ENCODE results near the gene PFN1.
A peak's percentile ranks its signal among the peaks of the same experiment; 100 is the strongest.

Gene PFN1

DNA sequence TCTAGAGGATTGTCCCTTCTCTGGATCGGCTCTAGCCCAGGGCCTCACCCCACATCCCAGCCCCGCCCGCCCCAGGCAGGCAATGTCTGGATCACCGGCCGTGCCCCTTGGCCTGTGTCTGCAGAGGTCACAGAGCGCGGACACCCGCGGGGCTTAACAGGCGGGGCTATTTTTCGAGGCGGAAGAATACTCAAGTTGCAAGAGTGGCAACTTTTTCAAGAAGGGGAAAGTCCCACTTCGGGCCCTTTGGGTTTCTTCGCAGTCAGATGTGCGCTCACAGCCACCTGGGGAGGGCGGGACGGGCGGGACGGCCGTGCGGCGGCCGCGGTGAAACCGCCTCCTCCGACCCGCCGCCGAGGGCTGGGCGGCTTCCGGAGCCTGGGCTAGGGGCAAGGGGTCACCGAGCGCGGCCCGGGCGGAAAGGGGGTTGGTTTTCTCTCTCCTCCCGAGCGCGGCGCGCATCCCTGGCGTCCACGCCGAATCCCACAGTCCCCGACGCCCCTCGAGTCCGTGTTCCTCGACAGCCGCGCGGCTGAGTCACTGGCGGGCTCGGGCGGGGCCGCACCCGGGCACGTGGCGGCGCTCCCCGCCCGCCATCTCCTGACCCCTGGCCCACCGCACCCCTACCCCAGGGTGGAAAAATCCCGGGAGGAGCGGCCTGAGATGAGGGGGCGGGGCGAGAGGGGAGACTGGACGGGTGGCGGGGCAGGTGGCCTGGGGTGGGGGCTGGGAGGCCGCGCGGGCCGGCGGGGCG lies 1.2 kb upstream of the PFN1 start:
- peak overlapping the region; percentile 99 for H3K4me3 ChIP-seq (ENCODE audit: low read length)
- no peaks in the 10 kb centered on the region for H3K27me3 ChIP-seq (replicated peaks; ENCODE audit: insufficient read depth, low read length)
- peak overlapping the region; percentile 80 for H2AFZ ChIP-seq (ENCODE audit: low read length)
- peak overlapping the region; percentile 94 for H3K4me2 ChIP-seq (ENCODE audit: low read depth, low read length)
- peaks cover 52% of the 10 kb centered on the region for H3F3A ChIP-seq (ENCODE audit: insufficient read depth, low read length)
- no peaks in the 10 kb centered on the region for H3K36me3 ChIP-seq (replicated peaks; ENCODE audit: insufficient read depth, low read length)
- H3K4me1 ChIP-seq (ENCODE audit: low read length) = peaks cover 34% of the 10 kb centered on the region
- H3K9ac ChIP-seq (ENCODE audit: low read length) = peak overlapping the region; percentile 99
- H3K9me3 ChIP-seq (replicated peaks; ENCODE audit: insufficient read depth, low read length) = no peaks in the 10 kb centered on the region
- DNase-seq = peak; percentile 97
- peak overlapping the region; percentile 100 for H3K27ac ChIP-seq (ENCODE audit: low read length)
- TF ChIP-seq, protein P1, sequence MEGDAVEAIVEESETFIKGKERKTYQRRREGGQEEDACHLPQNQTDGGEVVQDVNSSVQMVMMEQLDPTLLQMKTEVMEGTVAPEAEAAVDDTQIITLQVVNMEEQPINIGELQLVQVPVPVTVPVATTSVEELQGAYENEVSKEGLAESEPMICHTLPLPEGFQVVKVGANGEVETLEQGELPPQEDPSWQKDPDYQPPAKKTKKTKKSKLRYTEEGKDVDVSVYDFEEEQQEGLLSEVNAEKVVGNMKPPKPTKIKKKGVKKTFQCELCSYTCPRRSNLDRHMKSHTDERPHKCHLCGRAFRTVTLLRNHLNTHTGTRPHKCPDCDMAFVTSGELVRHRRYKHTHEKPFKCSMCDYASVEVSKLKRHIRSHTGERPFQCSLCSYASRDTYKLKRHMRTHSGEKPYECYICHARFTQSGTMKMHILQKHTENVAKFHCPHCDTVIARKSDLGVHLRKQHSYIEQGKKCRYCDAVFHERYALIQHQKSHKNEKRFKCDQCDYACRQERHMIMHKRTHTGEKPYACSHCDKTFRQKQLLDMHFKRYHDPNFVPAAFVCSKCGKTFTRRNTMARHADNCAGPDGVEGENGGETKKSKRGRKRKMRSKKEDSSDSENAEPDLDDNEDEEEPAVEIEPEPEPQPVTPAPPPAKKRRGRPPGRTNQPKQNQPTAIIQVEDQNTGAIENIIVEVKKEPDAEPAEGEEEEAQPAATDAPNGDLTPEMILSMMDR (IDR thresholded peaks at IDR 0.05; ENCODE audit: low read length) = no peak
- TF ChIP-seq EZH2 (optimal IDR thresholded peaks at IDR 0.05; ENCODE audit: low read depth, low read length) (no peak), EZH2phosphoT487 (IDR thresholded peaks at IDR 0.05; ENCODE audit: low read length) (no peak)
- no peaks in the 10 kb centered on the region for H3K9me2 ChIP-seq (replicated peaks; ENCODE audit: insufficient read depth, low read length)
- peaks cover 24% of the 10 kb centered on the region for H4K20me1 ChIP-seq (ENCODE audit: insufficient read depth, low read length)
- H3K79me2 ChIP-seq (ENCODE audit: low read length) = peaks cover 44% of the 10 kb centered on the region

DNA sequence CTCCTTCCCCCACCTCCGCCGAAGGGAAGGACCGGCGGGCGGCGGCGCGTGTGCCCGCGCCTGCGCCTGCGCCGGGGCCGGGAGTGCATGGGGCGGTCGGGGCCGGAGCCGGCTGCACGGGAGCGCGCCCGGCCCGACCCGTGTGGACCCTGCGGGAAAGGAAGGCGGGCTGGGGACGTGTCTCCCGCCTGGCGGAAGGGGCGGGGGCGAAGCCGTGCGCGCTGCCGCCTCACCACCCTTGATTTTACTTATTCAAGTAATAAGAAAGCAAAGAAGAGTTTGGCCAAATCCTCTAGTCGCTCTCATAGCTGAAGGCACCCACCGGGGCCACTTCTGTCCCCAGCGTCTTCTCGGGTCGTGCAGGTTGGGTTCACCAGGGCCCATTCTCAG lies 596 bp upstream of the PFN1 start:
- peaks cover 58% of the 10 kb centered on the region for H3F3A ChIP-seq (ENCODE audit: insufficient read depth, low read length)
- H2AFZ ChIP-seq (ENCODE audit: low read length) = peak overlapping the region; percentile 74
- no peak for TF ChIP-seq EZH2phosphoT487 (IDR thresholded peaks at IDR 0.05; ENCODE audit: low read length)
- TF ChIP-seq, protein P1 (IDR thresholded peaks at IDR 0.05; ENCODE audit: low read length) = no peak
- no peak for TF ChIP-seq EZH2 (optimal IDR thresholded peaks at IDR 0.05; ENCODE audit: low read depth, low read length)
- no peaks in the 10 kb centered on the region for H3K9me2 ChIP-seq (replicated peaks; ENCODE audit: insufficient read depth, low read length)
- no peaks in the 10 kb centered on the region for H3K36me3 ChIP-seq (replicated peaks; ENCODE audit: insufficient read depth, low read length)
- DNase-seq = peak; percentile 90
- no peaks in the 10 kb centered on the region for H3K9me3 ChIP-seq (replicated peaks; ENCODE audit: insufficient read depth, low read length)
- H3K4me1 ChIP-seq (ENCODE audit: low read length) = peaks cover 39% of the 10 kb centered on the region
- H3K9ac ChIP-seq (ENCODE audit: low read length) = peak overlapping the region; percentile 99
- H3K27ac ChIP-seq (ENCODE audit: low read length) = peak overlapping the region; percentile 100
- peaks cover 28% of the 10 kb centered on the region for H4K20me1 ChIP-seq (ENCODE audit: insufficient read depth, low read length)
- H3K4me2 ChIP-seq (ENCODE audit: low read depth, low read length) = peak overlapping the region; percentile 94
- peaks cover 50% of the 10 kb centered on the region for H3K79me2 ChIP-seq (ENCODE audit: low read length)
- peak overlapping the region; percentile 99 for H3K4me3 ChIP-seq (ENCODE audit: low read length)
- H3K27me3 ChIP-seq (replicated peaks; ENCODE audit: insufficient read depth, low read length) = no peaks in the 10 kb centered on the region

DNA sequence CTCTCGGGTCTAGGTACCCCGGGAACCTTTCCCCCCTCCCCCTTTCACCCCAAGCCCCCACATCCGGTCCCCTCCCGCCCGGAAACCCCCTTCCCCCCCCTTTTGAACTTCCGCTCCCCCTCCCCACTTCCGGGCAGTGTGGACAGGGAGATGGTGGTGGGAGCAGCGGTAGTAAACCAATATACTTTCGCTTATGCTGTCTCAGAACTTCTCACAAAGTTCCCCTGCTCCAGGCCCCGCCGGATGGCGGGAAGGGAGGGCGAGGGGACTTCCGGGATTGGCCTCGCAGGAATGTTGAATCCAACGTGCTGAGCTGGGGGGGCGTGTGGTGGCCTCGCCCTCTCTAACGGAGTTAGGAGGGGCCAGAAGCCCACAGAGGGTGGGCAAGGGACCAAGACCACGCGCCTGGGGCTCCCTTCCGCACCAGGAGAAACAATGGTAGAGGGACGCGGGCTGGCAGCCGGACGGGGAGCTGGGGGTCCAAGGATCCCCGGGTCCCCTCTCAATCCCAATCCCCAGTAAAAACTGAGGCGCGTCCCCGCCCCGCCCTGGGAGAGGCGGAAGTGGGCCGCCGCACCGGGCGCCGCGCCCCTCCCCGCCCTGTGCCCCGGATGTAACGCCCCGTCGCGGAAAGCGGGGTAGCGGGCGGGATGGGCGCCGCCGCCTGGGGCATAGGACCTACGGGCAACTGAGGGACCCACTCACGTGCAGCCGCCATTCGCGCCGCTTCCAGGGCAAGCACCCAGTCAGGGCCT lies 742 bp downstream of the PFN1 start:
- H2AFZ ChIP-seq (ENCODE audit: low read length) = 0 out of 2 replicates have a peak overlapping the region, but pooled peaks have one; percentile 19
- peak overlapping the region; percentile 100 for H3K27ac ChIP-seq (ENCODE audit: low read length)
- H3K36me3 ChIP-seq (replicated peaks; ENCODE audit: insufficient read depth, low read length) = no peaks in the 10 kb centered on the region
- H3K27me3 ChIP-seq (replicated peaks; ENCODE audit: insufficient read depth, low read length) = no peaks in the 10 kb centered on the region
- peaks cover 71% of the 10 kb centered on the region for H3F3A ChIP-seq (ENCODE audit: insufficient read depth, low read length)
- H3K9me3 ChIP-seq (replicated peaks; ENCODE audit: insufficient read depth, low read length) = no peaks in the 10 kb centered on the region
- peaks cover 28% of the 10 kb centered on the region for H4K20me1 ChIP-seq (ENCODE audit: insufficient read depth, low read length)
- TF ChIP-seq EZH2phosphoT487 (IDR thresholded peaks at IDR 0.05; ENCODE audit: low read length) = no peak
- TF ChIP-seq, protein P1 (IDR thresholded peaks at IDR 0.05; ENCODE audit: low read length) = no peak
- no peak for TF ChIP-seq EZH2 (optimal IDR thresholded peaks at IDR 0.05; ENCODE audit: low read depth, low read length)
- H3K9me2 ChIP-seq (replicated peaks; ENCODE audit: insufficient read depth, low read length) = no peaks in the 10 kb centered on the region
- peak overlapping the region; percentile 95 for H3K4me2 ChIP-seq (ENCODE audit: low read depth, low read length)
- DNase-seq = peak; percentile 59
- H3K79me2 ChIP-seq (ENCODE audit: low read length) = peaks cover 63% of the 10 kb centered on the region
- H3K4me3 ChIP-seq (ENCODE audit: low read length) = peak overlapping the region; percentile 99
- peak overlapping the region; percentile 99 for H3K9ac ChIP-seq (ENCODE audit: low read length)
- peaks cover 43% of the 10 kb centered on the region for H3K4me1 ChIP-seq (ENCODE audit: low read length)

Measured in MM.1S (cell line).